ENCODE measurements around the gene CDC5L. TPM values are rescaled to one million over a fixed set of nuclear protein-coding genes. Genes with fewer than 3 reads are reported as not detected.

Gene CDC5L
- total RNA-seq, 4 donors from 2014 or later = 16.7 to 20.1 (median 17.3) TPM

DNA sequence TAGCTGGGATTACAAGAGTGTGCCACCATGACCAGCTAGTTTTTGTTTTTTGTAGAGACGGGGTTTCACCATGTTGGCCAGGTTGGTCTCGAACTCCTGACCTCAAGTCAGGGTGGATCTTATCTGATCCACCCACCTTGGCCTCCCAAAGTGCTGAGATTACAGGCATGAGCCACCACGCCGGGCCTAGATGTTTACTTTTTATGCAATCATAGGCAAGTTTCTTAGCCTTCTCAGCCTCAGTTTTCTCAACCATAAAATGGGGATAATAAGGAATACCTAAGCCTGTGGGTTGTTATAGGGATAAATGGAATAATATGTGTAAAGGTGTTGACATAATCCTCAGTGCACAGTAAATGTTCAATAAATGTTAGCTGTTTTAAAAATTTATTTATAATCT, 35.2 kb upstream of the CDC5L start:
- TF ChIP-seq POLR2A (IDR thresholded peaks at IDR 0.05) (no peak), EP300 (IDR thresholded peaks at IDR 0.05) (no peak)
- TF ChIP-seq, protein P1, sequence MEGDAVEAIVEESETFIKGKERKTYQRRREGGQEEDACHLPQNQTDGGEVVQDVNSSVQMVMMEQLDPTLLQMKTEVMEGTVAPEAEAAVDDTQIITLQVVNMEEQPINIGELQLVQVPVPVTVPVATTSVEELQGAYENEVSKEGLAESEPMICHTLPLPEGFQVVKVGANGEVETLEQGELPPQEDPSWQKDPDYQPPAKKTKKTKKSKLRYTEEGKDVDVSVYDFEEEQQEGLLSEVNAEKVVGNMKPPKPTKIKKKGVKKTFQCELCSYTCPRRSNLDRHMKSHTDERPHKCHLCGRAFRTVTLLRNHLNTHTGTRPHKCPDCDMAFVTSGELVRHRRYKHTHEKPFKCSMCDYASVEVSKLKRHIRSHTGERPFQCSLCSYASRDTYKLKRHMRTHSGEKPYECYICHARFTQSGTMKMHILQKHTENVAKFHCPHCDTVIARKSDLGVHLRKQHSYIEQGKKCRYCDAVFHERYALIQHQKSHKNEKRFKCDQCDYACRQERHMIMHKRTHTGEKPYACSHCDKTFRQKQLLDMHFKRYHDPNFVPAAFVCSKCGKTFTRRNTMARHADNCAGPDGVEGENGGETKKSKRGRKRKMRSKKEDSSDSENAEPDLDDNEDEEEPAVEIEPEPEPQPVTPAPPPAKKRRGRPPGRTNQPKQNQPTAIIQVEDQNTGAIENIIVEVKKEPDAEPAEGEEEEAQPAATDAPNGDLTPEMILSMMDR (IDR thresholded peaks at IDR 0.05) = no peak
- no peaks in the 10 kb centered on the region for H3K27me3 ChIP-seq
- no peaks in the 10 kb centered on the region for H3K36me3 ChIP-seq
- DNase-seq (ENCODE audit: low spot score in 2 of 2) = no peak
- H3K27ac ChIP-seq = no peak overlapping the region
- WGBS, 2 donors = 88 to 95% methylated on average over 4 of the region's 4 CpGs
- H3K9me3 ChIP-seq = peaks cover 0 to 6% (median 0%) of the 10 kb centered on the region in 4 donors
- no peaks in the 10 kb centered on the region for H3K4me1 ChIP-seq
- H3K4me3 ChIP-seq = no peak overlapping the region

DNA sequence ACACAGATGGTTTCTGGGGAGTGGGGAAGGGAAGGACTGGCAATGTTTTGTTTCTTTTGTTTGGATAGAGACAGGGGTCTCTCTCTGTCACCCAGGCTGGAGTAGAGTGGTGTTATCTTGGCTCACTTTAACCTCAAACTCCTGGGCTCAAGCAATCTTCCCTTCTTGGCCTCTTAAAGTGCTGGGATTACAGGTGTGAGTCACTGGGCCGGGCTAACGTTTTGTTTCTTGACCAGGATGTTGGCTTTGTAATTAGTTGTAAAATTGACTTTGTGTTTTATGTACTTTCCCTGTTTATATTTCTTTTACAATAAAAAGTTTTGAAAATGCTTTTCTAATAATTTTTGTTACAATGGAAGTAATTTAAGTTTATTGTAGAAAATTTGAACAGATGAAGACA, 34.2 kb upstream of the CDC5L start:
- Histone ChIP-seq H3K27ac (no peak overlapping the region), H3K4me1 (no peaks in the 10 kb centered on the region), H3K27me3 (no peaks in the 10 kb centered on the region), H3K9me3 (peaks cover 0 to 6% (median 0%) of the 10 kb centered on the region in 4 donors), H3K36me3 (no peaks in the 10 kb centered on the region), H3K4me3 (no peak overlapping the region)
- DNase-seq (ENCODE audit: low spot score in 2 of 2) = no peak
- WGBS, 2 donors = 61 to 69% methylated on average over 2 of the region's 2 CpGs
- TF ChIP-seq EP300 (IDR thresholded peaks at IDR 0.05) (no peak), POLR2A (IDR thresholded peaks at IDR 0.05) (no peak)
- TF ChIP-seq, protein P1 (IDR thresholded peaks at IDR 0.05) = no peak

DNA sequence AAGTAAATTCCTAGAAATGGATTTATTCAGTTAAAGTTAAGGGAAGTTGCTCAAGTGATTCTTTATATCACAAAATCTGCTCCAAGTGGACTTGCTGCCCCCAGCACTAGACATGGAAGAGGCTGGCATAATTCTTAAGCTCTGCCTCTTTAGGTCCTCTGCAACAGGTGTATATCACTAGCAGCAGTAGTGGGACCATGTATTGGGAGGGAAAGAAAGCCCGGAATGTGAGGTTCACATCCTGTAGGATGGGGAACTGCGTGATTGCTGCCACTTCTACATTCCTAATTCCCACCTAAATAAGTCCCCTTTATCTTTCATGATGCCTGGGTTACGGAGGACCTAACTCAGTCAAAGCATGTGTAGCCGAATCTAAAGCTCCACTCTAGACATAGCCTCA, 31.9 kb upstream of the CDC5L start:
- Histone ChIP-seq H3K27ac (no peak overlapping the region), H3K27me3 (no peaks in the 10 kb centered on the region), H3K4me1 (no peaks in the 10 kb centered on the region), H3K9me3 (peaks cover 0 to 6% (median 0%) of the 10 kb centered on the region in 4 donors), H3K4me3 (no peak overlapping the region), H3K36me3 (no peaks in the 10 kb centered on the region)
- TF ChIP-seq POLR2A (IDR thresholded peaks at IDR 0.05) = no peak
- TF ChIP-seq EP300 (IDR thresholded peaks at IDR 0.05) = no peak
- 85 to 87% methylated on average over 4 of the region's 4 CpGs for WGBS, 2 donors
- no peak for DNase-seq (ENCODE audit: low spot score in 2 of 2)

DNA sequence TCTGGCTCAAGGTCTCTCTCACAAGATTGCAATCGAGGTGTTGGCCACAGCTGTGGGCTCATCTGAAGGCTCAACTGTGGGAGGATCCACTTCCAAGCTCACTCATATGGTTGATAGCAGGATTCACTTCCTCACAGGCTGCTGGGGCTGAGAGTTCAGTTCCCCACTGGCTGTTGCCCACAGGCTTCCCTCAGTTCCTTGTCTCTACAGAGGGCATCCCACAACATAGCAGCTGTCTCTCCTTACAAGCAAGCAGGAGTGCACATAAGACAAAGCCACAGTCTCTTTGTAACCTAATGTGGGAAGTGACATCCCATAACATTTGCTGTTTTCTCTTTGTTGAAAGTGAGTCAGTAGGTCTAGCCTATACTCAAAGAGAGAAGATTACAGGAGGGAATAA, 31.0 kb upstream of the CDC5L start:
- TF ChIP-seq EP300 (IDR thresholded peaks at IDR 0.05) = no peak
- no peak for TF ChIP-seq POLR2A (IDR thresholded peaks at IDR 0.05)
- TF ChIP-seq, protein P1 (IDR thresholded peaks at IDR 0.05) = no peak
- DNase-seq (ENCODE audit: low spot score in 2 of 2) = no peak
- Histone ChIP-seq H3K27me3 (no peaks in the 10 kb centered on the region), H3K27ac (no peak overlapping the region), H3K9me3 (peaks cover 0 to 6% (median 0%) of the 10 kb centered on the region in 4 donors), H3K4me3 (no peak overlapping the region), H3K4me1 (no peaks in the 10 kb centered on the region), H3K36me3 (no peaks in the 10 kb centered on the region)
- 68 to 74% methylated on average over 1 of the region's 1 CpG for WGBS, 2 donors

DNA sequence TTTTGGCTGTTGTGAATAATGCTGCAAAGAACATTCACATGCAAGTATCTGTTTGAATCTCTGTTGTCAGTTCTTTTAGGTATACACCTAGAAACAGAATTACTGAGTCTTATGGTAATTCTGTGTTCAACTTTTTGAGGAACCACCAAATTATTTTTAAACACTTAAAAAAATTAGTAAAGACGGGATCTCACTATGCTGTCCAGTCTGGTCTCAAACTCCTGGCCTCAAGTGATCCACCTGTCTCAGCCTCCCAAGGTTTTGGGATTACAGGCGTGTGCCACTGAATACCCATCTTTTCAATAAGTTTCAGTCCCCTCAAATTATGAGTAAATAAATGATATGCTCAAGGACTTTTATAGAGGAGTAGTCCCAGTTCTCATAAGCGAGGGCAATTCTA, 27.5 kb upstream of the CDC5L start:
- 85 to 86% methylated on average over 3 of the region's 3 CpGs for WGBS, 2 donors
- no peaks in the 10 kb centered on the region for H3K36me3 ChIP-seq
- H3K4me1 ChIP-seq = peaks cover 0 to 5% (median 0%) of the 10 kb centered on the region in 4 donors
- H3K27me3 ChIP-seq = no peaks in the 10 kb centered on the region
- DNase-seq (ENCODE audit: low spot score in 2 of 2) = no peak
- no peak overlapping the region for H3K27ac ChIP-seq
- peaks cover 0 to 6% (median 0%) of the 10 kb centered on the region in 4 donors for H3K9me3 ChIP-seq
- no peak overlapping the region for H3K4me3 ChIP-seq
- TF ChIP-seq POLR2A (IDR thresholded peaks at IDR 0.05) (no peak), EP300 (IDR thresholded peaks at IDR 0.05) (no peak)
- TF ChIP-seq, protein P1 (IDR thresholded peaks at IDR 0.05) = no peak

DNA sequence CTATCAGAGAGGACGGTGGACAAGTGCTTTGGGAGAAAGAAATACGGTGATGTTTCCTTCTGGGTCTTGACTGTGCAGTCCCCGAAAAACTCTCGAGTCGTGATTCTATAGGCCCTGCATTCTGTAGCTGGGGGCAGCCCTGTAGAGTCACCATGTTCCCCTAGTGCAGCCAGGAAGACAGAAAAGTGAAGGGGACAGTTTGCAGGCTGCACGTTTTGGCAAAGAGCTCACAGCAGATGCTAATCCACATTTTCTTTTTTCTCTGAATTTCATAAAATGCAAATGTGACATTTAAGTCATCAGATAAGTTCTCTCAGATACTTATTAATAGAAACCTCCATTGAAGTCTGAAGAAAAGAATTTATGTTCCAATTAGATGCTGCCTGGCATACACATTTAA, 25.6 kb upstream of the CDC5L start:
- Histone ChIP-seq H3K27me3 (no peaks in the 10 kb centered on the region), H3K9me3 (no peaks in the 10 kb centered on the region), H3K4me1 (peaks cover 0 to 5% (median 0%) of the 10 kb centered on the region in 4 donors), H3K36me3 (no peaks in the 10 kb centered on the region), H3K4me3 (no peak overlapping the region), H3K27ac (peak overlapping the region in 1 of 4 donors; percentile 43)
- WGBS, 2 donors = 54 to 55% methylated on average over 6 of the region's 6 CpGs
- TF ChIP-seq, protein P1 (IDR thresholded peaks at IDR 0.05) = no peak
- no peak for TF ChIP-seq POLR2A (IDR thresholded peaks at IDR 0.05)
- TF ChIP-seq EP300 (IDR thresholded peaks at IDR 0.05) = no peak
- no peak for DNase-seq (ENCODE audit: low spot score in 2 of 2)

All from tibial nerve (tissue), 4 donors.